WI38 (cell line): Measurements from ENCODE around the gene NOC2L.

Experiments used
- H3K4me3 ChIP-seq: 2 replicates; pipeline ENCODE4 v1.5.1; 2011; ENCODE audit warnings: low read depth, mild to moderate bottlenecking, control low read depth, low read length
- TF ChIP-seq, protein P1 (sequence below): IDR thresholded peaks from 2 replicates; pipeline ENCODE4 v1.5.1; 2012; ENCODE audit warnings: low read depth, mild to moderate bottlenecking, control low read depth, low read length

Gene NOC2L

DNA sequence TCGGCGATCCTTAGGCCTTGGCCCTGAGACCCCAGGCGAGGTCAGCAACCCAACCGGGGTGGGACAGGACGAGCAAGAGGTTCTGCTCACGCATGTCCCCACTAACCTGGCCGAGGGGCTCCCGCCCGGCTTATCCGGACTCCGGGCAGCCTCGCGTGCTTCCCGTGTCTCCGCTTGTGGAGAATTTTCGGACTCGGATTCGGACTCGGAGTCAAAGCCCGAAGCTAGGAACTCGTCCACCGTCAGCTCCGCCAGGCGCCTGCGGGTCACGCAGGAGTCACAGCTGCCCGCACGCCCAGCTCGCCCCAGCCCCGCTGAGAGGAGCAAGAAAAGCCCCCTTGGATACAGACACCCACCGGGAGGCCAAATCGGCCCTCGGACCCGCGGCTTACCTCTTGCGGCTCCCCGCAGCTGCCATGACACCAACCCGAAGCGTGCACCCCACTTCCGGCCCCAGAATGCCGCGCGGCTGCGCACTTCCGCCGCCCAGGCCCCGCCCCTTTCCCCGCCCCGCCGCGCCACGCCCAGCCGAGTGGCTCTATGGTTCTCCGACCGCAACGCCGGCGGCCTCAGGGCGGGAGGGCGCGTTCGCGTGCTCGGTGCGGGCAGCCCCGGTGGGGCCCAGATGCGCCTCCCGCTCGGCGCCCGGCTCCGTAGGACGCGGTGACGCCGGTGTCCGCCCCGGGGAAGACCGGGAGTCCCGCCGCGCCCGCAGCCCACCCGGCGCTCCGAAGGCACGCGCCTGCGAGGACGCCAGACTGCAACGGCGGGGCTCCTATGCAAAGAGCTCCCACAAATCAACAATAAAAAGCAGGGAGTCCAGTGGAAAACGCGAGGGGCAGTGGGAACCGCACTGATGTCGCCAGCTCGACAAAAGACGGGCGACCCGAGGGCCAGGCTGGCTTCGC is at the start of gene NOC2L:
Gene NOC2L, minus strand, starts transcription at position 434 of the 908 bp plus-strand sequence. Its CDS starts 16 bp downstream, at position 418.
- peak within 1 kb of the TSS; percentile 99 for H3K4me3 ChIP-seq
- TF ChIP-seq, protein P1, sequence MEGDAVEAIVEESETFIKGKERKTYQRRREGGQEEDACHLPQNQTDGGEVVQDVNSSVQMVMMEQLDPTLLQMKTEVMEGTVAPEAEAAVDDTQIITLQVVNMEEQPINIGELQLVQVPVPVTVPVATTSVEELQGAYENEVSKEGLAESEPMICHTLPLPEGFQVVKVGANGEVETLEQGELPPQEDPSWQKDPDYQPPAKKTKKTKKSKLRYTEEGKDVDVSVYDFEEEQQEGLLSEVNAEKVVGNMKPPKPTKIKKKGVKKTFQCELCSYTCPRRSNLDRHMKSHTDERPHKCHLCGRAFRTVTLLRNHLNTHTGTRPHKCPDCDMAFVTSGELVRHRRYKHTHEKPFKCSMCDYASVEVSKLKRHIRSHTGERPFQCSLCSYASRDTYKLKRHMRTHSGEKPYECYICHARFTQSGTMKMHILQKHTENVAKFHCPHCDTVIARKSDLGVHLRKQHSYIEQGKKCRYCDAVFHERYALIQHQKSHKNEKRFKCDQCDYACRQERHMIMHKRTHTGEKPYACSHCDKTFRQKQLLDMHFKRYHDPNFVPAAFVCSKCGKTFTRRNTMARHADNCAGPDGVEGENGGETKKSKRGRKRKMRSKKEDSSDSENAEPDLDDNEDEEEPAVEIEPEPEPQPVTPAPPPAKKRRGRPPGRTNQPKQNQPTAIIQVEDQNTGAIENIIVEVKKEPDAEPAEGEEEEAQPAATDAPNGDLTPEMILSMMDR: no peak

DNA sequence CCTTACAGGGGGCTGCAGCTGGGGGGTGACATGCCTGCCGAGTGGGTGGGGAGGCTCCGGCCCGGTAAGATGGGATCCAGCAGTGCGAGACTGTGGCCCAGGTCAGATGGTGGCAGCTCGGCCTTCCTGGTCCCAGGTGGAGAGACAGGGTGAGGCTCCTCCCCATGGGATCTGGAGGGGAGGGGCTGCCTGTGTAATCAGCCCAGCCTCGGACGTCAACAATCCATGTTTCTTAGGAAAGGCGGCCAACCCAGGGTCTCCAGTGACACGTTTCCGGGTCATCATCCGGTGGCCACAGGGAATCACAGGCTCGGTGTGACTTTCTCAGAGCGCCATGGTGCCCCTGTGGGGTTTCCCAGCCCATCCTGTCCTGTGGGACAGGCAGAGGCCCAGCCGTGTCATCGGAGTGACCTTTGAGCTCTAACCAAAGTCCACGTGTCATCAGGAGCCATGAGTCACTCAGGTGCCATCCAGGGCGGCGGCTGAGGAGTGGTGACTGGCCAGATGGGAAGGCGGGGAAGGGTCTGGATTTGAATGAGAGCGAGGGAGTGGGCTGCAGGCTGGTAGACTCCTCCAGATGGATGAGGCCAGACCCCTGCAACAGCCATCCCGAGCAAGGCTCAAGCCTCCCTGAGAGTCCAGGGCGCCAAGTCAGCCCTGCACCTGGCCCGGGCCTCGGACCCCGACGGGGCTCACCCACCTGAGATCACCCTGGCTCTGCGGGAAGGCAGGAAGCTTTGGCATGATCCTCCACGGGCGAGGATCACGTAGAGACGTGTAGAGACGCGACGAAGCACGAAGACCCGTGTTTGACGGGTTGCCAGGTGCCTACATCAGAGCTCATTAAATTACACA is 47.5 kb upstream of the NOC2L start:
- no peak overlapping the region for H3K4me3 ChIP-seq
- TF ChIP-seq, protein P1: no peak

DNA sequence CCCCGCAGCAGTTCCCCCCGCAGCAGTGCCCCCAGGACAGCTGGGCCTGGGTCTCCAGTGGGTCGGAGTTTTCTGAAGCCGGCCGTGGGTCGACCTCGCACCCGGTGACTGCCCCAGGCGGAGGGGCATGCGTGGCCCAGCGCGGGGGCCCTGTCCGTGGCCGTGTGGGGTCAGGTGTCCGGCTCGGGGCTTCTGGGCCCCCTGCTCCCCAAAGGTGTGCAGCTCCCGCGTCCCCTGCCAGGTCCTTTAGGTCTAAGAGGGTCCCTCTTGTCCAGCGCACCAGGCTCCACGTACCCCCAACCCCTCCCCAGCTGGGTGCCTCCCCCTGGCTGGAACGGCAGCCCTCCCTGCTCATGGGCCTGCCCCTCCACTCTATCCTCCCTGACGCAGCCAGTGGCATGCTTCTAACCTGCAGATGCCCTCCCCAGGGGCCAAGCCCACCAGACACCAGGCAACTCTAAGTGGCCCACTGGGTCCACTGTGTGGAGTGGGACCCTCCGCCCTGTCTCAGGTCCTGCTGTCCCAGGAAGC is 46.8 kb upstream of the NOC2L start:
- TF ChIP-seq, protein P1: no peak
- H3K4me3 ChIP-seq: no peak overlapping the region

DNA sequence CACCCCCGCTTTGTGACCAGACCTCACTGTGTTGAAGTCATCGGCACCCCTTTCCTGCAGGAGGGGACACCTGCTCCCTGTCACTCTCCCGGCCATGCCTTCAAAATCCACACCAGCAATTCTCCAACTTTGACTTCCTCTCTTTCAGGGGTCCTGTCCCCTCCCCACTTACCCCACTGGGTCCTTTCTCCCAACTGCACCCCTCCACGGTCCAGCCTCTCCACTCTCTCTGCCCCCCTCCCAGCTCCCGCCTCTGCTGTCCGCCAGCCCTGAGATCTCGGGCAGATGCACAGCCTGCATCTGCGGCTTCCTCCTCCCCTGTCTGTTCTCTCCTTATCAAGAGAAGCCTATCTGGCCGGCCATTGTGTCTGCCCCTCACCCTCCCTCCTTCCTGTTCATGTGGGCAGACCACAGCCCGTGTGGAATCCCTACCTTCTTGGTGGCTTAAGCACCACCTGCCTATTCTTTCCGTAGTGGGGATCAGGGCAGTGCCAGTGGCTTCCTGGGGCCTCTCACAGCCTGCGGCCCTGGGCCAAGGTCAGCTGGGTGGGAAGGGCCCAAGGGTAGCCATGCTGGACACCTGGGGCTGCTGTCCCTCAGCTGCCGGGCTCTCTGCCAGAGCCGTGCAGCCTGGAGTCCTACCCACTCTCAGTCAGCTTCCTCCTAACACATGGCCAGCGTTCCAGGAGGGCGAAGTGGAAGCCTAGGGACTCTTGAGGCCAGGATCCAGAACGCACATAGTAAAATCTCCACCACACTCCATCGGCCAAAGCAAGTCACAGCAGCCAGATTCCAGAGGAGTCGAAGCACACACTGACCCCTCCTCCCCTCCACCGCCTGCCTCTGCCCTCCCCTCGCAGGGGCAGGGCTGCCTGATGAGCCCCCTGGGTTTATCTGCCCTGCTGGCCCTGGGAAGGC is 46.0 kb upstream of the NOC2L start:
- TF ChIP-seq, protein P1: no peak
- no peak overlapping the region for H3K4me3 ChIP-seq

DNA sequence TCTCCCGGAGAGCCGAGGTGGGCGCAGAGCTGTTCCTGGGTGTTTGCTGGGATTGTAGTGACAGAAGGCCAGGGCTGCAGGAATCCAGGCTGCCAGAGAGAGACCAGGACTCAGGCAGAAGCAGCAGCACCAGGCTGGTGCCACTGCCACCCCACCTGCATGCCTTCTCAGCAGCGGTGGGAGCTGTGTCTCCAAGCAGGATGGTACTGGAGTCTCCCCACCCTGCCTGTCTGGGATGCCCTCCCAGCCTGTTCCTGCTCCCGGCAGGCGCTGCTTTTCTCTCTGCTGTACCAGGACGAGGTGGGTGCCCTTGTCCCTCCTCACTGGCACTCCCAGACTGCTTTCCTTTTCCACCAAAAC is 45.3 kb upstream of the NOC2L start:
- TF ChIP-seq, protein P1: no peak

DNA sequence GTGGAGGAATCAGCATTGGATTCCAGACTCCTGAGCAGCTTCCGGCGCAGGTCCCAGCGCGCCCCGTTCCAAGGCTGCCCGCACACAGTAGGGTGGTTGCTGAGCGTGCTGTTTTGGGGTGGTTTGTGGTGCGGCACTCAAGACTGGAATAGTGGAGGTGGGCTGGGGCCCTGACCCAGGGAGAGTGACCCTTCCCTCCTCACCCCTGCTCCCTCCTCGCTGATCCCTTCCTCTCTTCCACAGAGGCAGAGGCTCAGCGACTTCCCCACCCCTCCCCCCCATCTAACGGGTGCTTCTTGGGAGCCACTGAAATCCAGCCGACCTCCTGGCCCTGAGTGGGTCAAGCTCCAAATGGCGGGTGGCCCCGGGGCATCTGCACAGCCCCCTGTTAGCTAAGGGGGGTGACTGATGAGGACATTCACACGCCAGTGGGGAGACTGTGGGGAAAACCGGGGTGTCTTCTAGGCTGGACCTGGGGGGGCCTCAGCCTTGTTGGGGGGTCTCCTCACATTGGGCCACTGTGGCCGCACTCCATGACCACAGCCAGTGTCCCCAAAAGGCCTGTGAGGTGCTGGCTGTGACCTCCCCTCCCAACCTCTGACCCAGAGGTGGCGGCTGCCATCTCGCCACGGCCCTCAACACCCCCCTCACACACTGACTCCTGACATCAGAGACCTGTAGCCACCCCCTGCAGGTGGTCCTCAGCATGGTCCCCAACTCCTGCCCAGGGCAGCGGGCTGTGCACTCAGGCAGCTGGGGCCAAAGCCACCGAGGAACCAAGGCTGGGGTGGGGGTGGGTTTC is 44.8 kb upstream of the NOC2L start:
- TF ChIP-seq, protein P1: no peak
- H3K4me3 ChIP-seq: no peak overlapping the region

More for the DNA sequence above, 45.3 kb upstream of the NOC2L start:
- H3K4me3 ChIP-seq: no peak overlapping the region
